ENCODE measurements around the gene PAQR4. TPM values are rescaled to one million over a fixed set of nuclear protein-coding genes. Genes with fewer than 3 reads are reported as not detected.

Gene PAQR4
- total and polyA plus RNA-seq, 4 donors, result 4.0 to 21.3 (median 13.1) TPM

- Histone ChIP-seq H3K27ac (ENCODE audit: low read depth in 1 of 2, low read length in 1 of 2) (peak overlapping the region; percentile 29 to 33), H3K4me1 (ENCODE audit: control insufficient read depth in 5 of 5, insufficient read depth in 5 of 5, low read length in 5 of 5) (peaks cover 0 to 43% (median 3%) of the 10 kb centered on the region in 5 donors)
Measured at GRCh38 chr16:2969545-2970521, 685 bp downstream of the PAQR4 start.

GRCh38 chr16:2970563-2970962 lies 1.4 kb downstream of the PAQR4 start:
- no peak overlapping the region for H3K9ac ChIP-seq (ENCODE audit: insufficient read depth in 1 of 2, low read length in 2 of 2)
- no peak overlapping the region for H3K4me3 ChIP-seq
- WGBS, 2 donors, result 83 to 89% methylated on average over 6 of the region's 6 CpGs
- DNase-seq (peak in 1 of 3 donors; percentile 11), ATAC-seq (ENCODE audit: insufficient read depth, low FRiP score) (no peak)
- peaks cover 4 to 19% (median 14%) of the 10 kb centered on the region in 3 donors for H3K27me3 ChIP-seq (ENCODE audit: control insufficient read depth in 3 of 3, insufficient read depth in 3 of 3, low read length in 2 of 3)
- TF ChIP-seq CTCF (IDR thresholded peaks at IDR 0.05; ENCODE audit: control extremely low read depth, extremely low read depth), result no peak
- H3K36me3 ChIP-seq (ENCODE audit: control insufficient read depth in 4 of 4, insufficient read depth in 4 of 4, low read length in 4 of 4), result no peaks in the 10 kb centered on the region
- H3K4me1 ChIP-seq (ENCODE audit: control insufficient read depth in 5 of 5, insufficient read depth in 5 of 5, low read length in 5 of 5), result peaks cover 0 to 43% (median 3%) of the 10 kb centered on the region in 5 donors
- no peaks in the 10 kb centered on the region for H3K9me3 ChIP-seq (ENCODE audit: control insufficient read depth in 4 of 4, insufficient read depth in 3 of 4, low read length in 3 of 4)
- no peak overlapping the region for H3K27ac ChIP-seq (ENCODE audit: low read depth in 1 of 2, low read length in 1 of 2)

More at GRCh38 chr16:2969545-2970521, 685 bp downstream of the PAQR4 start:
- DNase-seq (peak in 2 of 3 donors; percentile 44 to 50), ATAC-seq (ENCODE audit: insufficient read depth, low FRiP score) (peak; percentile 36)
- Histone ChIP-seq H3K36me3 (ENCODE audit: control insufficient read depth in 4 of 4, insufficient read depth in 4 of 4, low read length in 4 of 4) (no peaks in the 10 kb centered on the region), H3K27me3 (ENCODE audit: control insufficient read depth in 3 of 3, insufficient read depth in 3 of 3, low read length in 2 of 3) (peaks cover 4 to 23% (median 18%) of the 10 kb centered on the region in 3 donors), H3K9ac (ENCODE audit: insufficient read depth in 1 of 2, low read length in 2 of 2) (no peak overlapping the region), H3K4me3 (peak overlapping the region; percentile 65), H3K9me3 (ENCODE audit: control insufficient read depth in 4 of 4, insufficient read depth in 3 of 4, low read length in 3 of 4) (no peaks in the 10 kb centered on the region)
- WGBS, 2 donors, result 1 to 2% methylated on average over 63 to 83 of the region's 83 CpGs
- no peak for TF ChIP-seq CTCF (IDR thresholded peaks at IDR 0.05; ENCODE audit: control extremely low read depth, extremely low read depth)

- Histone ChIP-seq H3K9ac (ENCODE audit: insufficient read depth in 1 of 2, low read length in 2 of 2) (no peak overlapping the region), H3K27me3 (ENCODE audit: control insufficient read depth in 3 of 3, insufficient read depth in 3 of 3, low read length in 2 of 3) (peaks cover 4 to 11% (median 6%) of the 10 kb centered on the region in 3 donors), H3K36me3 (ENCODE audit: control insufficient read depth in 4 of 4, insufficient read depth in 4 of 4, low read length in 4 of 4) (no peaks in the 10 kb centered on the region), H3K9me3 (ENCODE audit: control insufficient read depth in 4 of 4, insufficient read depth in 3 of 4, low read length in 3 of 4) (no peaks in the 10 kb centered on the region), H3K27ac (ENCODE audit: low read depth in 1 of 2, low read length in 1 of 2) (no peak overlapping the region), H3K4me1 (ENCODE audit: control insufficient read depth in 5 of 5, insufficient read depth in 5 of 5, low read length in 5 of 5) (peaks cover 0 to 43% (median 3%) of the 10 kb centered on the region in 5 donors), H3K4me3 (no peak overlapping the region)
- TF ChIP-seq CTCF (IDR thresholded peaks at IDR 0.05; ENCODE audit: control extremely low read depth, extremely low read depth), result no peak
- 96 to 97% methylated on average over 35 of the region's 35 CpGs for WGBS, 2 donors
- ATAC-seq (ENCODE audit: insufficient read depth, low FRiP score), result no peak
- DNase-seq, result peak in 1 of 3 donors; percentile 11
Measured at GRCh38 chr16:2971134-2971984, 2.2 kb downstream of the PAQR4 start.
